ENCODE results near the gene PLIN1. TPM values are rescaled to one million over a fixed set of nuclear protein-coding genes. Genes with fewer than 3 reads are reported as not detected.

The PLIN1 gene
- total RNA-seq, 1 donor from 2014 or later: 4.6 TPM

DNA sequence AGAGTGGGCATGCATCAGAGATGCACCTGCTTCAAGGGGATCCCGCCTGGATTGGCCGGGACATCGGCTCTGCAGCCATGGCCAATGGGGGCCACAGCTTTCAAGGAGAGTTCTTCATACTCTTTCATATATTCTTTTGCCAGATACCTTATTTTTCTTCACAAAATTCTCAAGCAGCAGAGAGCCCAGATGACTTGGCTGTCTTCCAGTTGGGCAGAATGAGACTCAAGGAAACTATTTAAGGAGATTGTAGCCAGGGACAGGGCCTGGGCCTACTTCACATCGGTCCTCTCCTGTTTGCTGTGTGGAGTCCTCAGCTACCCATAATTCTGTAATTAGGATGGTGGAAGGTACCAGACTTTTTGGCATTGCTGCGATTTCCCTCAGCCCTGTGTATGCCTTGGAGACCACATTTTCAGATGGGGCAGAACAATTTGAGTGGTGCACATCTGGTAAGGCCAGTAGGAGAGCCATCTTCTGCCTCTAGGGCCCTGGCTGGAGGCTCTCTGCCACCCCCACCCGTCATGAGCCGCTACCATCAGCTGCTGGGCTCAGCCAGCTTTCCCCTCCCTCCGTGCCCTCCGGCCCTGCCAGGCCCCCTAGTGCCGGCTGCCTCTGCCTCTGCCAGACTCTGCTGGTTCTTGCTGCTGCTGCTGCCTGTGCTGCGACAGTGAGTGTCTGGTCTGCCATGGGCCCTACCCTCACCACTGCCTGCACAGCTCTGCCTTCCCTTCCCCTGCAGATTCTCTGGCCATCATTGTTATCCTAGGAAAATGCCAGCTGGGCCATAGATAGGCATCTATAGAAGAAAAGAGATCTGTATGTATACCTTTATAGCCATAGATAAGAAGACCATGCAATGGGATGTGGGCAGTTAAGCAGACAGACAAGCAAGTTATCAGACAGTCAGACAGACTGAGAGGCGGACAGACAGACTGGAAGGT is 6.7 kb downstream of the PLIN1 start:
- peak; percentile 9 for DNase-seq (ENCODE audit: low spot score)

DNA sequence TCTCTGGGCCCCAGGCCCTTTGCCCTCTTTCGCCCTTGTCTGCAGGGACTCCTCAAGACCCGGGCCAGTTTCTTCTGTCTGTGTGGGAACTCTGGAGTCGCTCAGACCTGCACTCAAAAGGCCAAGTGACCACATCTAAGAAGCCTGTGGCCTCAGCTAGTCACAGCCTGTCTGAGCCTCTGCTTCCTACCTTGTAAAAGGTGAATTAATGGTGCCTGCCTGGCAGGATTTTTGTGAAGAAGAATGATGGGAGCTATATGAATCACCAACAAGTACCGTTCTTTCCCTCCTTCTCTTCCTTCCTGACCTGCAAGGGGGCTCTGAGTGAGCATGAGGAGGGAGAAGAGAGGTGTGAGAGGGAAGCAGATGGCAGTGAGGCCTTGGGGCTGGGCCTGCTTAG is 7.5 kb downstream of the PLIN1 start:
- no peak for DNase-seq (ENCODE audit: low spot score)

DNA sequence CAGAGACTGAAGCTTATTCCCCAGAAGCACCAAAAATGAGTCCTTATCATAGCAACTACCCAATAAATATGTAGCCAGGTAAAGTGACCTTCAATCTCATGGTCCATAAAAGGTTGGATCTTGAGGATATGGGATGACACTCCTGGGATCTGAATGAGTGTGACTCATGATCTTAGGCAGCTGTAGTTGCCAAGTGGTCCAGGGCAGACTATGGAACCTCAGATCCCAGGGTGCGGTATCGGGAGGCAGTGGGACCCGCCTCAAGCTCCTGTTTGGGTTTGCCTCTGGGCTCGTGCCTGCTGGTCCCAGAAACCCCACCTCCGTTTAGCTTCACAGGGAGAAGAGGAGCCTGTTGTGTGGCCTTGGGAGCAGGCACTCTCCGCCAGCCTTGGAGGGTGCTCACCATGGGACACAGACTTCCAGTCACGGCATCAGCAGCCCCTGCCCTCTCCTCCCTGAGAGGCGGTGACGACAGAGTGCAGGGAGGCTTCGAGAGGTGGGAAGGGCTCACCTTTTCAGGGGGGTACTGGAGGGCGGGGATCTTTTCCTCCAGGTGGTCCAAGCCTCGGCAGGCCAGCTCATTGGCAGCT is 8.1 kb downstream of the PLIN1 start:
- no peak for DNase-seq (ENCODE audit: low spot score)

DNA sequence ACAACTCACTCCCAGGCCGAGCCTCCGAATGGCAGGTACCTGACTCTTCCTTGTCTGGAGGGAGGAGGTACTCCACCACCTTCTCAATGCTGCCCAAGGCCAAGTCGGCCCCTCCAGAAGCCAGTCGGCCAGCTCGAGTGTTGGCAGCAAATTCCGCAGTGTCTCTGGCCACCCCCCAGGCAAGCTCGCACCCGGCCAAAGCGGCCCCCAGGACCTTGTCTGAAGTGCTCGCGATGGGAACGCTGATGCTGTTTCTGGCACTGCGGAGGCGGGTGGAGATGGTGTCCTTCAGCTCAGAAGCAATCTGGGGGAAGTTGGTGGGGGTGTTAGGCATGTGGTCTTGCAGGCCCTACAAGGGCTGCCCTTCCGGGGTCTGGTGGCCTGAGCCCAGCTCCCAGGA is 9.2 kb downstream of the PLIN1 start:
- DNase-seq (ENCODE audit: low spot score): no peak

DNA sequence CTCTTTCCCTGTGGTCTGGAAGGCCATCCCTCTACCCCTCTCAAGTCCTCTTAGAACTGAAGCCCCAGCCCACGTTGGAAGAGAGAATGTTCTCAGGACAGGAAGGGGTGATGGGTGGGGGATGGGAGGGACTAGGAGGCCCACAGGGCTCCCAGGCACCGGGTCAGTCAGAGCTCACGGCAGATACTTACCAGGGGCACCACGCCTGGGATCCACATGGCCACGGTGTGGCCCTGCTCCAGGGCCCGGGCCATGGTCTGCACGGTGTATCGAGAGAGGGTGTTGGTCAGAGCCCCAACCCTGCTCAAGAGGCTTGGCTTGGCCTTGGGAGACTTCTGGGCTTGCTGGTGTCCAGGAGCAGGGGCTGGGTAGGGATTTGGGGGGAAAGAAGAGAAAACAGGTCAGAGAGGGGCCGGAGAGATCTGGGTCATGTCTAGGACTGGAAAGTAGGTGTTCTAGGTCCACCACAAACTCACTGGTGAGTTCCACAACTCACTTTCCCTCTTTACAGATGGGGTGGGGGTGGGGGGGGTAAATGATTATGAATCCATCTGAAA is 9.8 kb downstream of the PLIN1 start:
- DNase-seq (ENCODE audit: low spot score): no peak

DNA sequence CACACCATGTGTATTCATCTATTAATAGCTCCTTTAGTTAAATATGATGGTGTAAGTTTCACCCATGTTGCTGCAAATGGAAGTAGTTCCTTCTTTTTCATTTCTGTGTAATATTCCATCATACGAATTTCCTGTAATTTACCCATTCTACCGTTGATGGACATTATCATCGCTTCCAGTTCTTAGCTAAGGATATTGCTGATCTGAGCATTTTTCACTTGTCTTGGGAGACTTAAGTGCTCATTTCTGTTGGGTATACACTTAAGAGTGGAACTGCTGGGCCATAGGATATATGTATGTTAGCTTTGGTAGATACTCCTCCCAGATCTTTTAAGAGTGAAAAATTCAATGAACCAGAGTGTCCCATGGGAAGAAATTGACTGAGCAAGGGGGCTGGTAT is 11.0 kb downstream of the PLIN1 start:
- no peak for DNase-seq (ENCODE audit: low spot score)

DNA sequence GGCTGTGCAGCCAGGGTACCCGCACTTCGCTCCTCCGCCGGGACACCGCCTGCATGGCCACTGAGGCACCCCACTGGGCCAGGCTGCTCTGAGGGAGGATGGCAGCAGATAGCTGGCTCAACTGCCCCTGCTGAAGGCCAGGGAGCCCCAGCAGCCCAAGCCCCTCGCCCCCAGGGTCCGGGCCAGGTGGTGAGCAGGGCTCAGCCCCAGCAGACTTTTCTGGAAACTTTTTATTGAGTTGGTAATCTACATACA is 11.5 kb downstream of the PLIN1 start:
- no peak for DNase-seq (ENCODE audit: low spot score)

DNA sequence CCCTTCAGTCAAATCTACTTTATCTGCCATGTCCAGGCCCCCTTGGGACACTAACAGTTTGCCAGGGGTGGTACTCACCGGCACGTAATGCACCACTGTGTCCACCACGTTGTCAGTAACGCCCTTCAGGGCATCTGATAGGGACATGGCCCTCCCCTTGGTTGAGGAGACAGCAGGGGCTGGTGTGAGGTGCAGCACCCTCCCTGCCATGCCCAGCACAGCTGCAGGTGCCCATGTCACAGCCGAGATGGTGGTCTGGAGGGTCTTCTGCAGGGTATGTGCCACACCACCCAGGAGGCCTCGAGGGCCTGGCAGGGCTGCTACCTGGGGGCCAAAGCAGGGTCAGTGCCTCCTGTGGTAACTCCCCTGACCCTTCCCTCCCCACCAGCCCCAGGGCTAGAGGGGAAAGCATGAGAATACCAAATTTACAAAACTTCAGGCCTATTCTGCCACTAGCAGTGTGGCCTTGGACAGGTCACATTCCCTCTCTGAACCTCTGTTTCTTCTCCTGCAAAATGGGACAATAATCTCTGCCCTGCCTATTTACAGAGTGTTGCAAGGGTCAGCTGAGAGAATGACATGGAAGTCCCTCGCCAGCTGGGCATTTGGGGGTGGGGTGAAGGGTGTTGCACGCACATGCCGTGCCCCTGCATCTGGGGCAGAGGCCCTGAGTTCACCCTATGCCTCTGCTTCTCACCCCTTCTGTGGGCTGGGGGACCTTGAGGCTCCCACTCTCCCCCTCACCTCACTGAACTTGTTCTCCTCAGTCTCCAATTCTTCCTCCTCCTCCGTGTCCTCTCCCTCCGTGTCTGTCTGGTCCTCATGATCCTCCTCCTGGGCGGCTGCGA is 12.1 kb downstream of the PLIN1 start:
- DNase-seq (ENCODE audit: low spot score): no peak

DNA sequence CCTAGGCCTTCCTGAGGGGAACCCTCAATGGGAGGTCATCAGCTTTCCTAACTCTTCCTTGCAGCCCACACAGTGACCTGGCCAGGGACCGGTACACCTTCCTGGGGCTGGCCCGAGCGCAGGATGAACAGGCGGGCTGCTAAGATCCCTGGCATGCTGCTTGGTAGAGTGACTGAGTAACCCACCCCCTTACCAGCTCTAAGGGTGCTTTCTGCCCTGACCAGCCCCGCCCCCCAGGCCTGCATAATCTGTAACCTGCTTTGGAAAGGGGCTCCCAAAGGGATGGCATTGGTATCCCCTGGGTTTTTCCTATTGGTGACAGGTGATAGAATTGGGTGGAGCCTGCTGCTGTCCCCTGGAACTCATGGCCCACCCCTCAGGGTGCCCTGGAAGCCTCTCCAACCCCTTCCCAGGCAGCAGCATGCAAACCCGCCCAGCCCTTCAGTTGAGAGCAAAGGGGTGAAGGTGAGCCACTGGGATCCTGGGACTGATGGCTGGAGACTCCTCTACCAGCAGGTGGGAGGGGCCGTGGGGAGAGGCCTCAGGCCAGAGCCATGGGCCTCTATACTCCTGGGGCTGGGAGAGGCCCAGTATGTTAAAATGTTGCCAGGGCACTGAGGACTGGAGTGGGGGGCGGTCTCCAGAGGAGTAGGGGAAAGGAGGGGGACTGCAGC is 12.8 kb downstream of the PLIN1 start:
- DNase-seq (ENCODE audit: low spot score): no peak

DNA sequence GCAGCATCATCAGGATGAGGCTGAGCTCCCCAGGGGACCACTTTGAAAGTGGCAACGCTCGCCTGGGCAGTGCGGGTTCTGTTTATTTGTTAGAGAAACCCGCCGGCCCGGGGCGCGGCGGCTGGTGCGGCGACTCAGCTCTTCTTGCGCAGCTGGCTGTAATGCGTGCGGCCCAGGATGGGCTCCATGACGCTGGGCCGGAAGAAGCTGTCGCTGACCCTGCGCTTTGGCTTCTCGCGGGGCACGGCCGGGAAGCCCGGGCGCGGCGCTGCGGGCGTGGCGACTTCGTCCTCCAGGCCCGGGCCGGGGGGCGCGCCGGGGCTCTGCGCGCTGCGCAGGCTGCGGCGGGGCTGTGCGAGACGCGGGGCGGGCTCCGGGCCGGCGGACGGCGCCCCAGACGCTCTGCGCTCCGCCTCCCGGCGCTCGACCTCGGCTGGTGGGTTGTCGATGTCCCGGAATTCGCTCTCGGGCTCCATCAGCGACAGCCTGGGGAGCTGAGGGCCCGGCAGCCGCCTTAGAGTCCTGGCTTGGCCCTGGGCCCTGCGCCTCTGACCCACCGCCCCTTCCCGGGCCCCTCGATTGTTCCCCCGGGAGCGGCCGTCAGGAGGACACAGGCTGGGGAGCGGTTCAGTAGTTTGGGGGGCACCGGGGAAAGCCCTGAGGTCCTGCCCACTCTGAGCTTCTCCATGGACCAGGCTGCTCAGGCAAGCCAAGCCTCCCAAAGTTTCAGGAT is 13.6 kb downstream of the PLIN1 start:
- DNase-seq (ENCODE audit: low spot score): peak; percentile 60

DNA sequence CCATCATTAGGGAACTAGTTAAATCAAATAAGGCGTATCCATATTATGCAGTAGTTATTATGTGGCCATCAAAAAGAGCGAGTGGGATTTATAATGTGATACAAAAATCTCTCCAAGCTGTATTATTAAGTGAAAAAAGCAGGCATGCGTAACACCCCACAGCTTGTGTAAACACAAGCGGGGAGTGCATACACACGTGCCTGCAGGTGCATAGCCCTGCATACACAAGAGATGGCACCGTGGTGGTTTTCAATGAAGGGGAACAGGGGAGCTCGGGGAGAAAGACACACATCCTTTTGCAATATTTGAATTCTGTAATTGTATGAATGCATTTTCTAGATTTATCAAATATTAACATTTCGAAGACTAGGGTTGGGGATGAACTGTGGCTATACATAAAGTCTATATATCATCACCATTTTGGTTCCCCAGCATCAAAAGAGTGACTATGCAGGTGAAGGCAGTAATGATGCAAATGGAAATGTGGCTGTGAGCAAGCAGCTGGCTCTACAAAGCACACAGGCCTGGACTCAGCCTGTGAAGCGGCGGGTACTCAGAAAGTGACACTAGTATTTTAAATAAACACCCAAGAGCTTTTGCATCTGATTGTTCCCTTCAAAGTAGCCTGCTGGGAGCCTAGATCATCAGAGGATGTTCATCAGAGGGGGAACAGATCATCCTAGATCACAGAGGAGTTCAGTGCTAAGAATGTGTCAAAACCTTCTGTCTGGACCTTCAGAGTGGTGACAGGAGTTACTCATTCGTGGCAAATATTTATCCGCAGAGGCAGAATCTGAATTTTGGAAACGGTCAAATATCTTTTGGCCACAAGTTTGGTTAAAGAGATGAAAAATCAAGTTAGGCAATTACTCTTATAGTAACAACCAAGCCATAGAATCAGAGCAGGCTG is 14.5 kb downstream of the PLIN1 start:
- no peak for DNase-seq (ENCODE audit: low spot score)

DNA sequence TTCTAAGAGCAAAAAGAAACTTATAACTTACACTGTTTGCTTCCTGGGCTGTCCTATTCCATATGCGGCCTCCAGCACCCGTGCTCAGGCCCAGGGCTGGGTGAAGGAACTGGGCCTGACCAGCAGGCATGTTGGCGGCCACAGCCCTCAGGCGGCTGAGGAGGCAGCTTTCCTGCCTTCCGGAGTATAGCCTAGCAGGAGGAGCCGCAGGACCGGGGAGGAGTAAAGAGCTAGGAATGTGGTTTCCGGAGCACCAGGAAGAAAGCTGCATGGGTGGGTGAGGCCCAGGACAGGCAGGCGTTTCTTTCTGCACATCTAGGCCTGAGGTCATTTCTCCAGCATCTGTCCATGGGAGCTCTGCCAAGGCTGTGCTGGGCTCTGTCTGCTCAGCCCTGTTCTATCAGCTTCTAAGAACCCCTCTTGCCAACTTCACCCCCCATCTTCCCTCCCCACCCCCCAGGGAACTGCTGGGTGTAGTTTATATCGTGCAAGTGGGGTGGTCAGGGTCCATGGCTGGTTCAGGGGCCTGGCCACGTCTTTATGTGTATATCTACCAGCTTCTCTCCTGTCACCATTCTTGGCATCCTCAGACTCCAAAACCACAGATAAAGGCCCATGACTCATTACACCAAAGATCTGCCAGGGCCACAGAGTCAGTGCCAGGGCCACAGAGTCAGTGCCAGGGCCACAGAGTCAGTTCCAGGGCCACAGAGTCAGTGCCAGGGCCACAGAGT is 16.1 kb downstream of the PLIN1 start:
- peak; percentile 87 for DNase-seq (ENCODE audit: low spot score)

DNA sequence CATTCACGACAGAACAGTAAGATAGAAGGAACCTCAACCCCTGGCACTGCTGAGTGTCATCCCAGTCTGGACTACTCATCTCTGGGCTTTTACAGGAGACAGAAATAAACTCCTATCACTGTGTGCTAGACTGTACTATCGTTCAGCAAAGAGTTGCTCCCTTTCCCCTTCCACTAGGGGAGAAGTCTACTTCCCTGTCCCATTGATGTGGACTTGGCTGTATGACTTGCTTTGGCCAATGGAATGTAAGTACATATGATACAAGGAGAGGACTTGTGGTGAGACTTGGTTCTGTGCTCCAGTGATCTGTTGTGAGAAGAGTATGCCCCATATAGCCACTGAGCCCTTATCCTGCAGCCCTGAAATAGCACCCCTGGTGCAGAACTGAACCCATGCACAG is 18.6 kb downstream of the PLIN1 start:
- no peak for DNase-seq (ENCODE audit: low spot score)

DNA sequence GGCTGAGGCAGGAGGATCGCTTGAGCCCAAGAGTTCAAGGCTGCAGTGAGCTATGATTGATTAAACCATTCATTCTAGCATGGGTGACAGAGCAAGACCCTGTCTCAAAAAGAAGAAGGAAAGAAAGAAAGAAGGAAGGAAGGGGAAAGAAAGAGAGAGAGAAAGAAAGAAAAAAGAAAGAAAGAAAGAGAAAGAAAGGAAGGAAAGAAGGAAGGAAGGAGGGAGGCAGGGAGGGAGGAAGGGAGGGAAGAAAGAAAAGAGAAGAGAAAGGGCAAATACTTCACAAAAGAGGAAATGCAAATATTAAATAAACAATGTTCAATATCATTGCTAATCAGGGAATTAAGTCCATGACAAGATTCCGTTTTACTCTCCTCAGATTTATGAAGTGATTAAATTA is 19.9 kb downstream of the PLIN1 start:
- no peak for DNase-seq (ENCODE audit: low spot score)

DNA sequence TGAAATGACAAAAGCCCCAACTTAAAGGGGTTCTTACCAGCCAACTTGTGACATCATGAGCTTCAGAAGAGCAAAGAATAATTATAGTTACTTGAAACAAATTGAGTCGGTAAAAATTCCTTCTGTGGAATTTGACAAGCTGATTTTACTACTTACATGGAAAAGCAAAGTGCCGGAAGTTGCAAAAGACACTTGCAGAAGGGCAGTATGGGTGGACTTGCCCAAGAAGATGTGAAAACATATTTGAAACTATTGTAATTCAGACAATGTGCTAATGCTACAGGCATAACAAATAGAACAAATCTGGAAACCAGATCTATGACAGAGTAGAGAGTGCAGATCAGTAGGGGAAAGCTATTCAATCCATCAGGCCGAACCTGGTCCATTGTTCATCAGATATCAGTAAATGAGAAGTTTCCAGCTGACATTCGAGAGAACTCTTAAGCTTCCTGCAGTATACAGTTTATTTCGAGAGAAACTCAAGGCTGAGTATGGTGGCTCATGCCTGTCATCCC is 21.4 kb downstream of the PLIN1 start:
- DNase-seq (ENCODE audit: low spot score): no peak

DNA sequence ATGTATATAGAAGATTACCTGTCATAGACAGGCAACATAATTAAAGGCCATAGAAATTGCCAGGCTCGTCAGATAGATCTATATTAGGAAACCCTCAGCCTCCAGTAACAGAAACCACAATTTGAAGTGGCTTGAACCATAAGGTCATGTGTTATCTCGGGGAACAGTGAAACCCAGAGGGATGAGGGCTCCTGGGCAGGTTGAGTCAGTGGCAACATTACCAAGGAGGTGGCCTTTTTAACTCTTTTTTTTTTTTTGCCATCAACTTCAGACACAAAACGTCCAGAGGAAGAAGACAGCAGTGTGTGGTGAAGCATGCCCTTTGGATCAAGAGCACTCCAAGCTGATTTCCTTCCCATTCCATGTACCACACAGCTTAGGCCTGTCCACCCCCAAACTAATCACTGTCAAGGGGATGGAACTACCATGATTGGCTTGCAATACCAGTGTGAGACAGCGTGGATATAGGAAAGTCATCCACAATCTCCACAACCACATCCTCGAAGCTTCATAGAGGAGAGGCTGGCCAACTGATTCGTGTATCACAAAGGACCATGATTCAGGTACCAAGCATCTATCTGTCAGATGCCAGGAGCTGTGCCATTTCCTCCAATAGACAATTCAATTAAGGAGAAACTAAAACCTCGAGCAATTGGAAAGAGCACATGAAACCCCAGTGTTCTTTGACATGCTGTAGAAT is 22.9 kb downstream of the PLIN1 start:
- DNase-seq (ENCODE audit: low spot score): no peak

DNA sequence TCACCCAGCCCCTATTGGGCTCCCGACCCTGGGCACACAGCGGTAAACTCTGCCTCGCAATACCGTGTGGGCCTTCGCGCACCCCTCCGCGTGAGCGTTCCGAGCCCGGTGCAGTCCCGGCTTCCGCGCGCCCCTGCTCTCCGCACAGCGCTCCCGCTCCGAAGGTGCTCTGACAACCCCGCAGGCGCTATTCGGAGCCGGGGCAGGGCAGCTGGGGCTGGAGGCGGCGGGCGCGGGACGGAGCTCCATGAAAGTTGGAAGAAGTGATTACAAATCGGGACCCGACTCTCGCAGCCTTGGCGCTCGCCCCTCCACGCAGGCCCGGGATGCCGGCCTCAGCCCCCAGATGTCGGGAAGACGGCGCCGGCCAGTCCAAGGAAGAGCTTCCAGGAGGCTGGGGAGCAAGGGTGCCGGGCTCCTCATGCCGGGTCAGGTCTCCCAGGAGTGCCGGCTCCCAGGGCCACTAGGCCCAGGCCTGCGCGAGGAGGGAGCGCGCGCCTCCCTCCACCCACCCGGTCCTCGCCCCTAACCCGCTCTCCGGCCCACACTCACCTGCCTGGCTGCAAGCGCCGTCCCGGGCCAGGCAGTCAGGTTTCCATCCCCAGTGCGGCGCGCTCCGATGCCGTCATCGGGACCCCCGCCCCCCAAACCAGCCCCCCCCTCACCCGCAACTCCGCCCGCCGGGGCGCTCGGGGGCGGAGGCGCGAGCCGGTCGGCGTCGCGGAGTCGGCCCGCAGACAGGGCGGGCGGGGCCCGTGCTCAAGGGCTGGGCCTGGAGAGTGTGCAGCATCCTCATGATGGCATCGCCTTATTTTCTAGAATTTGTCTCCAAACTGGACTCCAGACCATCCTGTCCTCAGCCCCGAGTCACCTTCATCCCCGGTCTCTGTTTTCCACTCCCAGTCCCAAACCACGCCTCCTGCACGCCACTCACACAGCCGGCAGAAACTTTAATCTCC is 24.0 kb downstream of the PLIN1 start, which contains the start of gene KIF7:
KIF7 (minus strand) TSS at position 621 of the 959 bp plus-strand sequence. CDS start 2,537 bp downstream, outside the sequence.
- DNase-seq (ENCODE audit: low spot score): no peak
